Activated CD8-positive, alpha-beta memory T cell treated with anti-CD3 and anti-CD28 coated beads, Interleukin-2, amount 50 U/mL, for 48 hours (primary cell): ENCODE measurements around the gene MINPP1.

Source experiments
- DNase-seq: peaks from one replicate; pipeline ENCODE4 v3.0.0-alpha.2; 2020

The MINPP1 gene

DNA sequence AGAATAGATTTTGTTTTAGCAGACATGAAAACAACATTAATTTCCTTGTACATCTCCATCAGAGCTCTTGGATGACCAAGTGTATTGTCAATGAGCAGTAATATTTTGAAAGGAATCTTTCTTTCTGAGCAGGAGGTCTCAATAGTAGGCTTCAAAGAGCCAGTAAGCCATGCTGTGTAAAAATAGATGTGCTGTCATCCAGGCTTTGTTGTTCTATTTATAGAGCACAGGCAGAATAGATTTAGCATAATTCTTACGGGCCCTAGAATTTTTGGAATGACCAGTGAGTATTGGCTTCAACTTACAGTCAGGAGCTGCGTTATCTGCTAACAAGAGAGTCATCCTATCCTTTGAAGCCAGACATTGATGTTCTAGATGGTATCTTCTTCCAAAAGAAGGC is 19.0 kb downstream of the MINPP1 start:
- no peak for DNase-seq

GRCh38 chr10:87524296-87524695 is 19.6 kb downstream of the MINPP1 start:
- no peak for DNase-seq

DNA sequence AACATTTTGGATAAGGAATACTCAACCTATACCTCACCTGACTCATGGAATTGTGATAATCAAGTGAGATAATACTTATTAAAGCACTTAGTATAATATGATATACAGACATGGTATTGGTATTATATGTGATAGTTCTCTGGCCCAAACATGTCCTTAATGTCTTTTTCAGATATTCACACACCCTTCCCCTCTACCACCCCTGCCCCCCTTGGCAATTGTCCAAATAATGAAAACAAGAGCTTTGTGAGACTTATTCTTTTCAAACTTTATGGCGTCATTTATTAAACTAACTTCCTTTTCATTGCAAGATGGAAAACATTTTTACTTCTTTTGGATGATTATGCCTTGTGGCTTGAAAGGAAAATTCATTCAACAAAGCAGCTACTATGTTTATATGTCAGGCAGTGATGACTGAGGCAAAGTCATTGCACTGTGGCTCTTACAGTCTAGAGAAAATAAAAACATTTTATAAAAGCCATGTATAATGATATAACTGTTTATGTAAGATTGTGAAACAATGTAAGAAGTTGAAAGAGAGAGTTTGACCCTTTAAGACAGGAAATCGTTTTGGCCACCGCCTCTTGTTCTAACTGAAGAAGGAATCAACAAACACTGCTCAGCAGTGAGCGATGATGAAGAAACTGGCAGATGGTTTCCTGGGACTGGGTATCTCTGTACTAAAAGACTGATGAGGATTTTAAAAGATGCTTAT is 27.4 kb downstream of the MINPP1 start:
- no peak for DNase-seq

DNA sequence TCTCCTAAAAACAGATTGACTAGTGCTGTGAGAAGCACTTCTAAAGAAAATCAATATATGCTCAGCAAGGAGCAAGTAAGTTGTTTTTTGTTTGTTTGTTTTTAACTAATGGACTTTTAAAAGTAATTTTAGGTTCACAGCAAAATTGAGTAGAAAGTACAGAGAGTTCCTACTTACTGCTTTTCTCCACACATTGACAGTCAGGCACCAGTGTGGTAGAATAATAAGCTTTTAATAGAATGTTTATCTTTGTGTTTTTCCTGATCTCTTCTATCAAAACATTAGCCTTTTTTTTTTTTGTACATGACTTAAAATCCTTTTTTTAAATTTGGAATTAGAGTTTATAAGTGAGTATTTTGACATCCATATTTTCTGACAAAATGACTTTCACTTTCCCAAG is 28.0 kb downstream of the MINPP1 start:
- no peak for DNase-seq

GRCh38 chr10:87534173-87534858 is 29.6 kb downstream of the MINPP1 start:
- DNase-seq: no peak

- no peak for DNase-seq
Measured at GRCh38 chr10:87538092-87539015, 33.7 kb downstream of the MINPP1 start.

- DNase-seq: no peak
Measured at GRCh38 chr10:87541114-87541513, 36.4 kb downstream of the MINPP1 start.

- no peak for DNase-seq
Measured at GRCh38 chr10:87544721-87545120, 40.0 kb downstream of the MINPP1 start.

DNA sequence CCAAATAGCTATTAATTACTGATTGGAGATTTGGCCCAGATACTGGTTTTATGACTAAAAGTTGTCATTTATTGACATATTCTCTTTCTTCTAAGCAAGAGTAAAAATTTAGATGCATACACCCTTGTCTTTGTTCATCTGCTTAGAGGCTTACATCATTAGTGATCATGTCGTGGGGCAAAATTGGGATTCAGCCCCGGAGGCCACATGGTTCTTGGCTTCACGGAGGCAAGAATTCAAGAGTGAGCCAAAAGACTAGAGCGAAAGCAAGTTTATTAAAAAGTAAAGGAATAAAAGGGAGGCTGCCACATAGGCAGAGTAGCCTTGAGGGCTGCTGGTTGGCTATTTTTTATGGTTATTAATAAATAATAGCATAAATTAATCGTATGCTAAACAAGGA is 41.1 kb downstream of the MINPP1 start:
- no peak for DNase-seq

GRCh38 chr10:87546210-87546609 is 41.5 kb downstream of the MINPP1 start:
- DNase-seq: no peak

GRCh38 chr10:87546971-87547413 is 42.3 kb downstream of the MINPP1 start:
- DNase-seq: no peak

- no peak for DNase-seq
Measured at GRCh38 chr10:87547734-87548311, 43.1 kb downstream of the MINPP1 start.

DNA sequence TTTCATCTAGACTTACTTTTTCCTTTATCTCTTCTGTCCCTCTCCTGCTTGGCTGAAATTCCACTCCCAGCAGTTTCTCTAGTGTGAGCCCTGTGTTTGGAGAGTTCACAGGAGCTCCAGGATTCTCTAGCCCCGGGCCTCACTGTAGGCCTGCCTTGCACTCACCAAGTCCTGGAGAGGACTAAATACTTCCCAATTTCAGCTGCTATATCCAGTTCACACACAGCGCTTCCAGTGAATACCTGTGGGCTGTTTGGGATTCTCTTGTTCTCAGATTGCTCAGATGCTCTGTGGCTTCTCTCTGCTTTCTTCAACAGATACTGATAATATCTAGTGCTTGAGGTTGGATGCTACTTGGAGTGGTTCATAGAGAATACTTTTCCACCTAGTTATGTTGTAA is 46.0 kb downstream of the MINPP1 start:
- DNase-seq: no peak

GRCh38 chr10:87551326-87551725 is 46.6 kb downstream of the MINPP1 start:
- no peak for DNase-seq

DNA sequence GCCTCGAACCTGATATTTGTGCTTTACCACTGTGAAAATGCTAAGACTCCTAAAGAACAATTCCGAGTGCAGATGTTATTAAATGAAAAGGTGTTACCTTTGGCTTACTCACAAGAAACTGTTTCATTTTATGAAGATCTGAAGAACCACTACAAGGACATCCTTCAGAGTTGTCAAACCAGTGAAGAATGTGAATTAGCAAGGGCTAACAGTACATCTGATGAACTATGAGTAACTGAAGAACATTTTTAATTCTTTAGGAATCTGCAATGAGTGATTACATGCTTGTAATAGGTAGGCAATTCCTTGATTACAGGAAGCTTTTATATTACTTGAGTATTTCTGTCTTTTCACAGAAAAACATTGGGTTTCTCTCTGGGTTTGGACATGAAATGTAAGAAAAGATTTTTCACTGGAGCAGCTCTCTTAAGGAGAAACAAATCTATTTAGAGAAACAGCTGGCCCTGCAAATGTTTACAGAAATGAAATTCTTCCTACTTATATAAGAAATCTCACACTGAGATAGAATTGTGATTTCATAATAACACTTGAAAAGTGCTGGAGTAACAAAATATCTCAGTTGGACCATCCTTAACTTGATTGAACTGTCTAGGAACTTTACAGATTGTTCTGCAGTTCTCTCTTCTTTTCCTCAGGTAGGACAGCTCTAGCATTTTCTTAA is 47.7 kb downstream of the MINPP1 start:
- no peak for DNase-seq

- DNase-seq: no peak
Measured at GRCh38 chr10:87557409-87557808, 52.7 kb downstream of the MINPP1 start.

- DNase-seq: no peak
Measured at GRCh38 chr10:87558333-87558732, 53.6 kb downstream of the MINPP1 start.

- no peak for DNase-seq
Measured at GRCh38 chr10:87559392-87559791, 54.7 kb downstream of the MINPP1 start.

DNA sequence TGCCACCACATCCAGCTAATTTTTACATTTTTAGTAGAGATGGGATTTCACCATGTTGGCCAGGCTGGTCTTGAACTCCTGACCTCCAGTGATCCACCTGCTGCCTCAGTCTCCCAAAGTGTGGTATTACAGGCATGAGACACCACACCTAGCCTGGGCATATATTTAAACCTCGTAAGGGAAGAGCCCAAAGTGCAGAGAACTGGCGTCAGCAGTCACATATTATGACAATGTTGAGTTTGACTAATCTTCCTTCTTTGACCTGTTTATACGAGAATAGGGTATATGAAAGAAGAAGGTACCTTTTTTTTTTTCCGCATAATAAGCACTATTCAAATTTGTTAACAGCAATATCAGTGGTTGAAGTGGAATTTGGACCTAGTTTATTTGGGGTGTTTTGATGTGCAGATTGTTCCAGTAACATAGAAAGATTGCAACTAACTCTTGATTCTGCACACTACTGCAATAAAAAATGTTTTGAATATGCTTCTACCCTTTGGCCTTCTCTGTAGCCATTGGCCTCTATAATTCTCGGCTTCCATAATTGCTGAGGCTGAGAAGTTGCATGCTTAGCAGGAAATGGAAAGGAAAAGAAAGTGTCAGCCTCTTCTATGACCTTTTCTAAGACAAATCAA is 55.9 kb downstream of the MINPP1 start:
- DNase-seq: no peak

DNA sequence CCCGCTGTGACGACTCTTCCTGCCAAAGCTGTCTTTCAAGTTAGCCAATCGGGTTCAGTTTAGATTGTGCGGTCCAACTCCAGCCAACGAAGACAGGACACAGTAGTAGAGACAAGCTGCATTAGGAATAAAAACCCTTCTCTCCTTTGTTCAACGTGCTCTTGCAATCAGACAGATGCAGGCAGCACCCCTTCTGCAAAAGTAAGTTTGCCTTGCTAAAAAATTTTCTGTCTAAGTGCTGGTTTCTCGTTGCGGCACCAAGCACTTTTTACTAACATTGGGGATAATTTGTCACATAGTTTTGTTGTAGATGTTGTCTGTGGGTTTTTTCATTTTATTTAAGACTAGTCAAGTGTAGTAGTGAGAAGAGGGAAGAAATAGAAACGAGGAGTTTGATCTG is 58.1 kb downstream of the MINPP1 start:
- no peak for DNase-seq

GRCh38 chr10:87565010-87565409 is 60.3 kb downstream of the MINPP1 start:
- no peak for DNase-seq

DNA sequence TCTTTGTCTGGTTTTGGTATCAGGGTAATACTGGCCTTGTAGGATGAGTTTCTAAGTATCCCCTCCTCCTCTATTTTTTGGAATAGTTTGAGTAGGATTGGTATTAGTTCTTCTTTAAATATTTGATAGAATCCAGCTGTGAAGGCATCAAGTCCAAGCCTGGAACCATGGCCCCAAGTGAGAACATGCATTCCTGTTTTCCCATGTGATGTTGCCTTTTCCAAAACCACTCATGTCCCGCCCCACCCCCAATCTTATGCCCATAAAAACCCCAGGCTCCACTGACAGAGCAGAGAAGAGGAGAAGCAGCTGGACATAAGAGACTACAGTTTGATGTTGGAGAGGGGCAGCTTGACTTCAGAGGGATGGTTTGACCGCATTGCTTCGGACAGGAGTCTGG is 71.2 kb downstream of the MINPP1 start:
- no peak for DNase-seq
